Small intestine (tissue), 7 donors: ENCODE measurements around the gene HRAS. TPM values are rescaled to one million over a fixed set of nuclear protein-coding genes. Genes with fewer than 3 reads are reported as not detected.

ENCODE experiments used
- DNase-seq, 2 donors: peaks; one replicate each; pipeline versions ENCODE4 v3.0.0 to v3.0.0-alpha.2; 2013
- FAIRE-seq: peaks from 2 replicates; lab custom pipeline; 2012; peaks lifted over from hg19 to GRCh38; lab: Jason Lieb, UNC
- H3K27ac ChIP-seq, 3 donors: one replicate each; pipeline ENCODE4 v1.5.1; 2013; ENCODE audit warnings: low read length in 2 of 3, mild to moderate bottlenecking in 2 of 3, control low read depth in 1 of 3, inconsistent platforms in 1 of 3, low read depth in 1 of 3, moderate library complexity in 1 of 3
- H3K27me3 ChIP-seq, 3 donors: one replicate each; pipeline ENCODE4 v1.6.1; 2013; ENCODE audit warnings: low read length in 3 of 3, inconsistent platforms in 1 of 3; ENCODE audit not compliant: control insufficient read depth in 3 of 3, insufficient read depth in 3 of 3
- H3K36me3 ChIP-seq, 3 donors: one replicate each; pipeline ENCODE4 v1.6.1; 2013; ENCODE audit warnings: low read length in 3 of 3, inconsistent platforms in 1 of 3, low read depth in 1 of 3, mild to moderate bottlenecking in 1 of 3, moderate library complexity in 1 of 3; ENCODE audit not compliant: control insufficient read depth in 3 of 3, insufficient read depth in 2 of 3
- H3K4me1 ChIP-seq, 3 donors: one replicate each; pipeline ENCODE4 v1.6.1; 2013; ENCODE audit warnings: low read length in 2 of 3, inconsistent platforms in 1 of 3, low read depth in 1 of 3, mild to moderate bottlenecking in 1 of 3, moderate library complexity in 1 of 3; ENCODE audit not compliant: control insufficient read depth in 3 of 3, insufficient read depth in 2 of 3
- H3K4me3 ChIP-seq, 3 donors: one replicate each; pipeline ENCODE4 v1.5.1; 2013; ENCODE audit warnings: low read length in 3 of 3, control low read depth in 1 of 3, inconsistent platforms in 1 of 3, low read depth in 1 of 3, mild to moderate bottlenecking in 1 of 3, moderate library complexity in 1 of 3
- H3K9me3 ChIP-seq, 2 donors: one replicate each; pipeline ENCODE4 v1.6.1; 2013; ENCODE audit warnings: low read depth in 1 of 2, low read length in 1 of 2; ENCODE audit not compliant: control insufficient read depth in 2 of 2, insufficient read depth in 1 of 2
- WGBS, 3 donors: extraction: QIAGEN DNeasy Blood & Tissue Kit; methylation state at CpG; one replicate each; pipeline ENCODE4 v1.1.7; 2013; 5-methylcytosine and 5-hydroxymethylcytosine counted together
- polyA plus RNA-seq, 4 donors: library from polyadenylated mRNA; stranded (reverse) in 3 of 4; unstranded in 1 of 4; fragments of 200-250 nt in 3 of 4; fragments of 120-200 nt in 1 of 4; gene quantifications; one replicate each; pipeline versions ENCODE4 v1.2.1 to v1.2.3, GENCODE V29; 2013
- donor health status: healthy with polysubstance abuse.
- donor health status: control.
- donor health status: control.
- donor health status: Bipolar disorder and iron deficiency.
- donor health status: healthy.

The HRAS gene
- polyA plus RNA-seq, 4 donors: 23.6 to 142 (median 92.7) TPM

GRCh38 chr11:492427-493226, 42.7 kb downstream of the HRAS start:
- H3K36me3 ChIP-seq: peaks cover 9 to 88% (median 11%) of the 10 kb centered on the region in 3 donors

GRCh38 chr11:491358-491757, 44.0 kb downstream of the HRAS start:
- Histone ChIP-seq H3K27me3 (no peaks in the 10 kb centered on the region), H3K4me1 (no peaks in the 10 kb centered on the region), H3K36me3 (peaks cover 8 to 85% (median 9%) of the 10 kb centered on the region in 3 donors), H3K4me3 (no peak overlapping the region), H3K27ac (no peak overlapping the region), H3K9me3 (no peaks in the 10 kb centered on the region)
- WGBS, 3 donors: 85 to 91% (median 91%) methylated on average over 7 of the region's 7 CpGs
- FAIRE-seq: no peak
- no peak for DNase-seq

More at GRCh38 chr11:492427-493226, 42.7 kb downstream of the HRAS start:
- no peaks in the 10 kb centered on the region for H3K9me3 ChIP-seq
- no peak overlapping the region for H3K4me3 ChIP-seq
- 52 to 76% (median 74%) methylated on average over 32 of the region's 32 CpGs for WGBS, 3 donors
- FAIRE-seq (no peak), DNase-seq (peak in 1 of 2 donors; percentile 30)
- H3K27ac ChIP-seq: no peak overlapping the region
- H3K4me1 ChIP-seq: no peaks in the 10 kb centered on the region
- no peaks in the 10 kb centered on the region for H3K27me3 ChIP-seq

- FAIRE-seq (no peak), DNase-seq (no peak)
- WGBS, 3 donors: 92 to 93% (median 93%) methylated on average over 15 of the region's 15 CpGs
- Histone ChIP-seq H3K36me3 (peaks cover 8 to 81% (median 9%) of the 10 kb centered on the region in 3 donors), H3K9me3 (no peaks in the 10 kb centered on the region), H3K4me1 (no peaks in the 10 kb centered on the region), H3K27ac (no peak overlapping the region), H3K27me3 (no peaks in the 10 kb centered on the region), H3K4me3 (no peak overlapping the region)
Observed at GRCh38 chr11:490930-491260, 44.5 kb downstream of the HRAS start.

GRCh38 chr11:490186-490929, 45.0 kb downstream of the HRAS start:
- Histone ChIP-seq H3K36me3 (peaks cover 6 to 76% (median 8%) of the 10 kb centered on the region in 3 donors), H3K9me3 (no peaks in the 10 kb centered on the region), H3K27ac (no peak overlapping the region), H3K4me1 (no peaks in the 10 kb centered on the region), H3K4me3 (no peak overlapping the region), H3K27me3 (no peaks in the 10 kb centered on the region)
- 94 to 95% (median 94%) methylated on average over 38 of the region's 38 CpGs for WGBS, 3 donors
- FAIRE-seq (no peak), DNase-seq (no peak)

GRCh38 chr11:489610-490185, 45.7 kb downstream of the HRAS start:
- Histone ChIP-seq H3K4me3 (no peak overlapping the region), H3K9me3 (no peaks in the 10 kb centered on the region), H3K27me3 (no peaks in the 10 kb centered on the region), H3K36me3 (peaks cover 4 to 70% (median 5%) of the 10 kb centered on the region in 3 donors), H3K4me1 (no peaks in the 10 kb centered on the region), H3K27ac (no peak overlapping the region)
- DNase-seq (no peak), FAIRE-seq (no peak)
- WGBS, 3 donors: 93 to 96% (median 95%) methylated on average over 32 to 37 of the region's 37 CpGs

GRCh38 chr11:488992-489391, 46.4 kb downstream of the HRAS start:
- Histone ChIP-seq H3K27ac (no peak overlapping the region), H3K36me3 (peaks cover 0 to 63% (median 2%) of the 10 kb centered on the region in 3 donors), H3K9me3 (peaks cover 0 to 2% of the 10 kb centered on the region in 2 donors), H3K27me3 (no peaks in the 10 kb centered on the region), H3K4me1 (no peaks in the 10 kb centered on the region), H3K4me3 (no peak overlapping the region)
- 84 to 88% (median 86%) methylated on average over 15 to 19 of the region's 19 CpGs for WGBS, 3 donors
- DNase-seq: peak in 1 of 2 donors; percentile 36
- no peak for FAIRE-seq

- Histone ChIP-seq H3K4me1 (no peaks in the 10 kb centered on the region), H3K36me3 (peaks cover 0 to 60% (median 0%) of the 10 kb centered on the region in 3 donors), H3K27ac (no peak overlapping the region), H3K27me3 (no peaks in the 10 kb centered on the region), H3K9me3 (peaks cover 0 to 6% of the 10 kb centered on the region in 2 donors), H3K4me3 (no peak overlapping the region)
- DNase-seq (no peak), FAIRE-seq (no peak)
- WGBS, 3 donors: 95 to 96% (median 96%) methylated on average over 18 to 19 of the region's 19 CpGs
Observed at GRCh38 chr11:488579-488978, 46.8 kb downstream of the HRAS start.

- peaks cover 0 to 8% of the 10 kb centered on the region in 2 donors for H3K9me3 ChIP-seq
- H3K4me1 ChIP-seq: no peaks in the 10 kb centered on the region
- H3K27me3 ChIP-seq: no peaks in the 10 kb centered on the region
- peaks cover 0 to 55% (median 0%) of the 10 kb centered on the region in 3 donors for H3K36me3 ChIP-seq
- no peak overlapping the region for H3K27ac ChIP-seq
- no peak for FAIRE-seq
- 65 to 84% (median 80%) methylated on average over 15 to 25 of the region's 25 CpGs for WGBS, 3 donors
- no peak for DNase-seq
- H3K4me3 ChIP-seq: no peak overlapping the region
Observed at GRCh38 chr11:488062-488461, 47.3 kb downstream of the HRAS start.
